Measurements from ENCODE around the gene EIF1AD. TPM values are rescaled to one million over a fixed set of nuclear protein-coding genes. Genes with fewer than 3 reads are reported as not detected.
A peak's percentile ranks its signal among the peaks of the same experiment; 100 is the strongest.
"Not testable (repeated sequence)": the region's sequence is repeated elsewhere in the genome, so short reads cannot be mapped to it uniquely, and the experiment has no call there.

The EIF1AD gene
- total RNA-seq, 1 experiment from 2014 or later: 46.0 TPM

- DNase-seq (ENCODE audit: low read depth): no peak
These were observed 33.1 kb downstream of the EIF1AD start for GRCh38 chr11:65968600-65969482.

GRCh38 chr11:65967329-65967934 lies 34.5 kb downstream of the EIF1AD start:
- no peak for DNase-seq (ENCODE audit: low read depth)

GRCh38 chr11:65965986-65966762 lies 35.8 kb downstream of the EIF1AD start:
- no peak for DNase-seq (ENCODE audit: low read depth)

- DNase-seq (ENCODE audit: low read depth): no peak
These were observed 37.1 kb downstream of the EIF1AD start for GRCh38 chr11:65964906-65965305.

GRCh38 chr11:65962141-65962564 lies 39.8 kb downstream of the EIF1AD start:
- DNase-seq (ENCODE audit: low read depth): no peak

GRCh38 chr11:65961267-65962140 lies 40.5 kb downstream of the EIF1AD start, which contains the start of gene SART1:
TSS of gene SART1 (plus strand) at chr11:65961734. CDS start at chr11:65961781, 47 bp downstream.
- DNase-seq (ENCODE audit: low read depth): peak; percentile 98

- no peak for DNase-seq (ENCODE audit: low read depth)
These were observed 41.1 kb downstream of the EIF1AD start for GRCh38 chr11:65960824-65961266.

GRCh38 chr11:65958774-65959420 lies 43.1 kb downstream of the EIF1AD start:
- DNase-seq (ENCODE audit: low read depth): no peak

- no peak for DNase-seq (ENCODE audit: low read depth)
These were observed 43.7 kb downstream of the EIF1AD start for GRCh38 chr11:65958291-65958690.

- DNase-seq (ENCODE audit: low read depth): no peak
These were observed 47.2 kb downstream of the EIF1AD start for GRCh38 chr11:65954771-65955170.

GRCh38 chr11:65953471-65953870 lies 48.5 kb downstream of the EIF1AD start:
- no peak for DNase-seq (ENCODE audit: low read depth)

- DNase-seq (ENCODE audit: low read depth): no peak
These were observed 49.9 kb downstream of the EIF1AD start for GRCh38 chr11:65952052-65952521.

GRCh38 chr11:65951641-65952040 lies 50.3 kb downstream of the EIF1AD start:
- DNase-seq (ENCODE audit: low read depth): not testable (repeated sequence)

- DNase-seq (ENCODE audit: low read depth): not testable (repeated sequence)
These were observed 51.2 kb downstream of the EIF1AD start for GRCh38 chr11:65950711-65951110.

- DNase-seq (ENCODE audit: low read depth): no peak
These were observed 54.3 kb downstream of the EIF1AD start for GRCh38 chr11:65947603-65948125.

- no peak for DNase-seq (ENCODE audit: low read depth)
These were observed 54.8 kb downstream of the EIF1AD start for GRCh38 chr11:65947133-65947532.

GRCh38 chr11:65946655-65947054 lies 55.3 kb downstream of the EIF1AD start:
- no peak for DNase-seq (ENCODE audit: low read depth)

Measured in M059J (cell line).